22Rv1 (cell line): ENCODE data around the gene LDLRAD4.

ENCODE experiments used
- H3K27ac ChIP-seq: fragments of 450-650 bp; 2 replicates; pipeline ENCODE4 v1.5.1; 2017
- ZFX ChIP-seq: fragments of 450-650 bp; IDR thresholded peaks from 2 replicates; pipeline ENCODE4 v1.6.1; 2017; ENCODE audit warnings: antibody characterized with exemption, borderline replicate concordance
- TF ChIP-seq, protein P1 (sequence below): fragments of 450-650 bp; IDR thresholded peaks from 2 replicates; pipeline ENCODE4 v1.5.1; 2017; ENCODE audit warnings: mild to moderate bottlenecking

Gene LDLRAD4

DNA sequence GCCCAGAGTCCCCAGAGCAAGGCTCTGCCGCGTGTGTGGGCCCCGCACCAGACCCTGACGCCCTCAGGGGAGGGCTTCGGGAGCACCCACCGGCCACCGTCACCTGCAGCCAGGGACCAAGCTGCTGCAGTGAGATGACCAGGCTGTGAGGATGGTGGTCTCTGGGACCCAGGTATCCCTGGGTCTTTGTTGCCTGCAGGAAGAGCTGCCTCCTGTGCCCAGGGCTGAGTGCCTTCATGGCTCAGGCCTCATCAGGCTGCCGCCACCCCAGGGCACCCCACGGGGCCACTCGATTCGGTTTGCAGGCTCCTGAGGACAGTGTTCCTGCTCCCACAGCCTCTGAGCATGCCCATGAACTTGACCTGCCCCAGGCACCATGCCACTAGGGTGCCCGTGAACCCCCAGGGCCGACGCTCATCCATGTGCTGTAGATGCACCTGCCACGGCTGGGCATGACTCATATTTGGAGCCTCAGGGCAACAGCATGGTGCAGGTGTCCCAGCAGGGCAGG lies 398.0 kb downstream of the LDLRAD4 start:
- H3K27ac ChIP-seq = no peak overlapping the region

DNA sequence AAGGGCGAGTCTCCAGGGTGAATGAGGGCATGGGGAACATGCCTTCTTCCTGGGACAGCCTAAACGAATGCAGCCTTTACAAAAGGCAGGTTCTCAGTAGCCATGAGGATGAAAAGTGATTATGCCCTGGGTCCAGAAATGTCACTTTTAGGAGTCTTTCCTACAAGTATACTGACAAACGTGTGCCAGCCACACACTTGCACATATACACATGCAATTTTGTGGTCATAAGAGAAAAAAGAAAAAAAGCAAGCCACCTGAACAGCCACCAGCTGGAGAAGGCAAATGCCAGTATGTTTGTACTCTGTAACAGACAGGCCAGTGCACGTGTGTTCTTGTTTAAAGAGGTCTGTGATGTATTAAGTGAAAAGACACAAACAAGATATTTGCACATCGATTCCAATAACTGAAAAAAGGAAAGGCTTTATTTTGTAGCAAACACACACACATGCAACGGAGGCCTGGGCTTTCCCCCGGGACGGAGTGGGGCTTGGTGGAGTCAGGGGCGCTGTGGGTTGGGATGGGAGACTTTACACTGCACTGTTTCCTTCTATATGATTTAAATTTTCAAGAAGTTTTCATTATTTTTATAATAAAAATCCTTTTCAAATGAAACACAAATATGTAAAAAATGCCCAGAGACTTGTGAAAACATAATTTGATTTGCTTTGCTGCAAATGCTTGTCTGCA lies 399.4 kb downstream of the LDLRAD4 start:
- no peak overlapping the region for H3K27ac ChIP-seq
- TF ChIP-seq, protein P1, sequence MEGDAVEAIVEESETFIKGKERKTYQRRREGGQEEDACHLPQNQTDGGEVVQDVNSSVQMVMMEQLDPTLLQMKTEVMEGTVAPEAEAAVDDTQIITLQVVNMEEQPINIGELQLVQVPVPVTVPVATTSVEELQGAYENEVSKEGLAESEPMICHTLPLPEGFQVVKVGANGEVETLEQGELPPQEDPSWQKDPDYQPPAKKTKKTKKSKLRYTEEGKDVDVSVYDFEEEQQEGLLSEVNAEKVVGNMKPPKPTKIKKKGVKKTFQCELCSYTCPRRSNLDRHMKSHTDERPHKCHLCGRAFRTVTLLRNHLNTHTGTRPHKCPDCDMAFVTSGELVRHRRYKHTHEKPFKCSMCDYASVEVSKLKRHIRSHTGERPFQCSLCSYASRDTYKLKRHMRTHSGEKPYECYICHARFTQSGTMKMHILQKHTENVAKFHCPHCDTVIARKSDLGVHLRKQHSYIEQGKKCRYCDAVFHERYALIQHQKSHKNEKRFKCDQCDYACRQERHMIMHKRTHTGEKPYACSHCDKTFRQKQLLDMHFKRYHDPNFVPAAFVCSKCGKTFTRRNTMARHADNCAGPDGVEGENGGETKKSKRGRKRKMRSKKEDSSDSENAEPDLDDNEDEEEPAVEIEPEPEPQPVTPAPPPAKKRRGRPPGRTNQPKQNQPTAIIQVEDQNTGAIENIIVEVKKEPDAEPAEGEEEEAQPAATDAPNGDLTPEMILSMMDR = no peak
- no peak for TF ChIP-seq ZFX

More for the DNA sequence above, 398.0 kb downstream of the LDLRAD4 start:
- TF ChIP-seq ZFX = no peak
- TF ChIP-seq, protein P1 = no peak

DNA sequence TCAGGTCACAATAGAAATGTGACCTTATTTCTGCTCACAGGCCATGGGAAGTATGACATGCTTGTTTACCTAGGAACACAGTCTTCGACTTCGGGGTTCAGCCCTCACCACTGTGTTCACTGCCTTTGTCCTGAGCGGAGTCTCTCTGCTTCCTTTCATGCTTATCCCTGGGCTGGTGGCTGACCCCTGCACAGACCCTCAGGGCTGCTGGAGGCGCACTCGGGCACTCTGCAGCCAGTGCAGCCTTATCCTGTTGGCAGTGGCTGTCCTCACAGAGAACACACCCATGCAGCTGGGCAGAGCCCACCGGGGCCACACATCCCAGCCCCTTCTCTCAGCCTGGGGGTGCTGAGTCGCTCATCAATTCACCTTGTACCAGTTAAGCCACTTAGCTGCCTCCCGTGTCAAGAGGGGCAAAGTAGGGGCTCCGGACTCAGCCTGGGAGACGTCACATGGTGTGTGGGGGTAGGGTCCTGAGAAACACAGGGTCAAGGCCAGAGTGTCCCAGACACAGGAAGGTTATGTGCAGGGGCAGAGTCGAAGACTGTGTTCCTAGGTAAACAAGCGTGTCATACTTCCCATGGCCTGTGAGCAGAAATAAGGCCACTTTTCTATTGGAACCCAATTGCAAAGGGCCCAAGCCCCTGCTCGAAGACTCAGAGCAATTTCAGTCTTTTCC lies 400.3 kb downstream of the LDLRAD4 start:
- TF ChIP-seq, protein P1 = no peak
- TF ChIP-seq ZFX = no peak
- H3K27ac ChIP-seq = no peak overlapping the region

DNA sequence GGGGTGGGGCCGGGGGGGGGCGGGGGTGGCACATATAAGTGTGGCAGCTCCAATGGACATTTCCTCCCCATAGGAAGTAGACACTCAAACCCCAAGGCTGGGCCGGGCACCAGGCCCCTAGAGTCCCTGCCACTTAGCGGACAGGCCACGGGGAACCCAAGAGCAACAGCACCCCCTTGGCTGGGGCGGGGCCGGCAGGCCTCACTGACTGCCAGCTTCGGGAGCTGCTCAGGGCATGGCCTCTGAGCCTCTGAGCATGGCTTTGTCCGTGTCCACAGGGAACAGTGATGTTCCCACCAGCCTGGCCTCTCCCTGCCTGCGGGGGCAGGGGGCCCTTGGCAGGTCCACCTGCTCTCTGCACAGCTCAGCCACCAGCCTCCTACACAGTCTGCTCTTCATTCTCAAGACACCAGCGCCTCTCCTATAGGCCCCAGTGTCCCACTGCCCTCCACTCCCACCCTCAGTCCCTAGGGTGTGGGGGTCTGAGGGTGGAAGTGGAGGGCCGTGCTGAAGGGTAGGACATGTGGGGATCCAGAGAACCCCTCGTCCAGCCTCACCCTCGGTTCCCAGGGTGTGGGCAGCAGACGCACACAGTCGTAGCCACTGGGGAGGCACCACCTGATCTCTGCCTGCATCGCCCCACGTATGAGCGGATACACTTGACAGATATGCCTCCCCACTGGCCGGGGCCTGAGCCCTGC lies 401.1 kb downstream of the LDLRAD4 start:
- H3K27ac ChIP-seq = no peak overlapping the region
- TF ChIP-seq, protein P1 = no peak
- TF ChIP-seq ZFX = no peak

DNA sequence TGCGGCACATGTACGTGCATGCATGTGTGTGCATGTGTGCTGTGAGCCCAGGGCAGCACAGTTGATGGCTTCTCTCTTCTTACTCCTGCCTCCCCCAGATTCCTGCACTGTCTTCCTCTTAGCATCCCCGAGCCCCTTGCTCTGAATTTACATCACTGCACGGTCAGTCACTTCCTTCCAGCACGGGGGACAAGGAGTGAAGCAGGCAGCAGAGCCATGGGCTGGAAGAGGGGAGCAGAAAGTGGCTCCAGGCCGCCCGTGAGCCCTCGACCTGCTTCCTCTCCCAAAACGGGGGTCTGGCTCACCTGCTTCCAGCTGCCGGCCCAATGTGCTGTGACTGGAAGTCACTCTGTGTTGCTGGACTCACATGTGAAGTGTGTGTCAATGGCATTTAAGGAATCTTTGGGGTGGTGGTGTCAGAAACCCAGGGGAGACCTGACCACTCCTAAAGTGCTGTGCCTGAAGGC lies 401.7 kb downstream of the LDLRAD4 start:
- TF ChIP-seq, protein P1 = no peak
- no peak for TF ChIP-seq ZFX
- no peak overlapping the region for H3K27ac ChIP-seq

DNA sequence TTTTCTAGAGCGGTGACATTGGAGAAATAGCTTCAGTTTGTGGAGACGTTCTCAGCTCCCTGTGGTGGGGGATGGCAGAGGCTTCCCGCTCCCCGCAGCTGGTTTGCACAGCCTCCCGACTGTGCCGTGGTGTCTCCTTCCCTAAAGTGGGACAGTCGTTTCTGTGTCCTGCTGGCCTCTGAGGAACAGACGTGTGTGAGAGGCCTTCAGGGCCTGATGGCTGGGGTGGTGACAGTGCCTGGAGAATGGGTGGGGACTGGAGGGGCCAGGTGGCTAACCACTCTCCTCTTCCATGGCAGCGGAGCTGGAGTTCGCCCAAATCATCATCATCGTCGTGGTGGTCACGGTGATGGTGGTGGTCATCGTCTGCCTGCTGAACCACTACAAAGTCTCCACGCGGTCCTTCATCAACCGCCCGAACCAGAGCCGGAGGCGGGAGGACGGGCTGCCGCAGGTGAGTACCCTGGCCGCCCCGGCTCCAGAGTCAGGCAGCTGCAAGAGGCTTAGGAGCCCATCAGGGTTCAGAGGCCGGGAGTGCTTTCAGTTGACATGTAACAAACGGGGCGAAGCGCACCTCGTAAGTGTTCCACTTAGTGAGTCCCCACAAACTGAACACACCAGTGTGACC lies 402.4 kb downstream of the LDLRAD4 start:
- no peak overlapping the region for H3K27ac ChIP-seq
- TF ChIP-seq, protein P1 = no peak
- no peak for TF ChIP-seq ZFX
